ENCODE data around the gene ALDH1A3. TPM values are rescaled to one million over a fixed set of nuclear protein-coding genes. Genes with fewer than 3 reads are reported as not detected.

Gene ALDH1A3
- total RNA-seq, 1 experiment from 2014 or later, result 54.3 TPM

- DNase-seq (ENCODE audit: low spot score), result no peak
These were observed 19.4 kb upstream of the ALDH1A3 start for GRCh38 chr15:100859970-100860828.

DNA sequence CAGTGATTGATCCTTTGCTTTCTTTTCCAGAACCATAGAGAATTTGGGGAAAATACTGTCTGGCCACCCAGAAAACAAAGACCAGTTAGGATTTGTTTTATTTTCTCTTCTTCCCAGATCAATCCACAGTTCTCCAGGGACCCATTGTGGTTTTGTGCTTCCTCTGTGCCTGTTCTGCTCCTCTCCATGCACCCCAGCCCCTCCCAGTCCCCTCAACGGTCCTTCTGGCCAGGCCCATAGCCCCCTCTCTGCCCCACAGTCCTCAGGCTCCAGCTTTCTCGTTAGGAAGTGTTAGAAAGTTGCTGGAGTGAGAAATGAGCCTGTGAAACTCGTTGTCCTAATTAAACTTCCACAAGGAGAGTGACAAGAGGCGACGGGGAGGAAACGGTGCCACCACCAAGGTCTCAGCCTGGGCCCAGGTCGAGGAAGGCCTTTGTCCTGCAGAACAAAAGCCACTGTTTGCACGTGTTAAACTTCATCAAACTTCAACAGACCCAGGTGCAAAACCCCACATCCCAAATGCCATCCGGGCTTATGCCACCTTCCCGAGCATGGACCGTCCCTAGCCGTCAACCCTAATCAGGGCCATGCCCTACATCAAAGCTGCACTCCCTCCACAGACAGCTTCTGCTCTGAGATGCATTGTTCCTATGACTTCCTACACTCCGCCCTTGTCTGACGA, 18.7 kb upstream of the ALDH1A3 start:
- DNase-seq (ENCODE audit: low spot score), result no peak

- DNase-seq (ENCODE audit: low spot score), result no peak
These were observed 18.1 kb upstream of the ALDH1A3 start for GRCh38 chr15:100861511-100861991.

- DNase-seq (ENCODE audit: low spot score), result no peak
These were observed 17.5 kb upstream of the ALDH1A3 start for GRCh38 chr15:100862162-100862561.

DNA sequence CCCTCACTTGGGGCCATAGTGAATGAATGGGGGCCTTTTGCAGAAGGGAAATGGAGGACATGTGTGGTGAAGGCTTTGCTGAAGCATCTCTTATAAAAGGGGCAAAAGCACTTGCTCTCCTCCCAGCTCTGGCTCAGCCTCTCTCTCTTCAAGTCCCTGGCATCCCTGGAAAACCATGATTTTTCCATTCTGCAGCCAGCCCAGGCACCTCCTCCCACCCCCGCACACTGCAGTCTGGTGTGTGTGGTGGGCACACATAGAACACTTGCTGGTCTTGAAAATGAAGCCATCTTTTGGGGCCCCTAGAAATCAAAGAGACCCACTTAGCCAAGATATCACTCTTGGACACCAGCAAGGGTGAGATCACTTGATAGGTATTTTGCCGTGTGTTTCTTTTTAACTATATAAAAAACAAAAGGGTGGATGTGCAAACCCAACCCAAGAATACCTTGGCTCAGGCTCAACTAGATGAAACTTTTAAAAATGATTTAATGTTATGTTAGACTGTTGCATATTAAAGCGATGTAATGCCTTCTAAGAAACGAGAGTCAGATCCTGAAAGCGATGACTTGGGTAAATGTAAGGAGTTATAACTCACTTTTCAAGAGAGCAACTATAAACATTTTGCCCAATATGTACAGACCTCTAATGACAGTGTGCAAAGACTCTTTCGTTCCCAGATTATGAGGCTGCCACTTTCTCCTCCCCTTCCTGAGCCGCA, 16.4 kb upstream of the ALDH1A3 start:
- no peak for DNase-seq (ENCODE audit: low spot score)

GRCh38 chr15:100863796-100864267, 15.8 kb upstream of the ALDH1A3 start:
- DNase-seq (ENCODE audit: low spot score), result peak; percentile 95

GRCh38 chr15:100866386-100867330, 13.0 kb upstream of the ALDH1A3 start:
- DNase-seq (ENCODE audit: low spot score), result no peak

- no peak for DNase-seq (ENCODE audit: low spot score)
These were observed 12.2 kb upstream of the ALDH1A3 start for GRCh38 chr15:100867433-100867832.

DNA sequence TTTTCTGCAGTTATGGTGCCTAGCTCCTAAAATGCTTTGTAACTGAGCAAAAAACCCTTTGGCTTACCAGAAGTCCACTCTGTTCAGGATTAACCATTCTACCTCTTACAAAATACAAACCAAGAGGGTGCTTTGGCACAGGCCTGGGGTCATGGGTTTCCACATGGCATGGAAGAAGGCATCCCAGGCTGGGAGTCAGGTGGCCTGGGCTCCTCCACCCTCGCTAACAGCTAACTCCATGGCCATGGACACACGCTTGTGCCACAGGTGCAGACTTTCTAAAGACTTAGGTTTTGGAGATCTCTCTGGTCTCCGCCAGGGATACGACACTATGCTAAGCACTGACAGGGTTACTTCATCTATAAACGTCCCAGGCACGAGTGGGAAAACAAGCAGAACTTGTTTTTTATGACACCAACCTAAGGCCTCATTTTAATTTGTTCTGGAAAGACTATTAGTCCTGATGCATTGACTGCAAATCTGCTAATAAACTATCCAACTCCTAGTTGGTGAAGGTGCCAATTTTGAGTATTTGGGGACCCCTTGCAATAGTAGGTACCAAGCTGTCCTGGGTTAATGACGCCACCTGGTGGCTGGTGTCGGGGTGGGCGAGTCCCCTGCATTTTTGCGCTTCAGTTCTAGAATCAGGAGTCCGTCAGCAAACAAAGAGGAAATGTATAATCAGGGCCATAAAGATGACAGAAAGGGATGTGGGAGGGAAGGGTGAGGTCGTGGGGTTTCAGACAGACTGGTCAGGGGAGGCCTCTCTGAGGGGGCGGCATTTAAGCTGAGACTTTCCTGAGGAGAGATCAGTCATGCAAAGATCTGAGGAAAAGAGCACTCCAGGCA, 10.3 kb upstream of the ALDH1A3 start:
- no peak for DNase-seq (ENCODE audit: low spot score)

DNA sequence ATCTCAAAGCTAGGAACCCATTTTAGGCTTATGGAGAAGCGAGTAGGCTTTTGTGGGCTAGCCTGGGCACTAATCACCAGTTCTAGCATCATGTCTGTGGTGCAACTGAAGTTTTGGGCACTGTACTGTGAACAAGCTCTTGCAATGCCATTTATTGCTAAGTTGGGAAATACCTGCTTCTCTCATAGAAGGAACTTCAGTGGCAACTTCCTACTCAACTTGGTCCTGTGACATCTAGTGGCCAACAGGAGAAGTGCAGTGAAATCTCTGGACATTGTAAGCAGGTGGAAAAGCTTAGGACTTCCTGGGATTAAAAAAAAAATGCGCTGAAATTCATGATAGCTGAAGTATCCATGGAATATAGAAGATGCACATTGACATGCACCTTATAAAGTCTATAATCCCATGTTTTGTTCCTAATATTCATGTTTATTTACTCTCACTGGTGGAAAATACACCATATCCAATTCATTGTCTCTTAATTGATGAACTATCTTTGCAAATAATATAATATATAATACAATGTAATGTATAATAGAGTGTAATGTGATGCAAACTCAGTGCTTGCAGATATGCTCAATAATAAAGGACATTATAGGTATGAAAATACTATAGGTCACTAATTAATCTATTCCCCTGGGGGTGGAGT, 6.5 kb upstream of the ALDH1A3 start:
- peak; percentile 84 for DNase-seq (ENCODE audit: low spot score)

- DNase-seq (ENCODE audit: low spot score), result no peak
These were observed 4.1 kb upstream of the ALDH1A3 start for GRCh38 chr15:100875495-100875894.

- no peak for DNase-seq (ENCODE audit: low spot score)
These were observed 3.7 kb upstream of the ALDH1A3 start for GRCh38 chr15:100875976-100876375.

DNA sequence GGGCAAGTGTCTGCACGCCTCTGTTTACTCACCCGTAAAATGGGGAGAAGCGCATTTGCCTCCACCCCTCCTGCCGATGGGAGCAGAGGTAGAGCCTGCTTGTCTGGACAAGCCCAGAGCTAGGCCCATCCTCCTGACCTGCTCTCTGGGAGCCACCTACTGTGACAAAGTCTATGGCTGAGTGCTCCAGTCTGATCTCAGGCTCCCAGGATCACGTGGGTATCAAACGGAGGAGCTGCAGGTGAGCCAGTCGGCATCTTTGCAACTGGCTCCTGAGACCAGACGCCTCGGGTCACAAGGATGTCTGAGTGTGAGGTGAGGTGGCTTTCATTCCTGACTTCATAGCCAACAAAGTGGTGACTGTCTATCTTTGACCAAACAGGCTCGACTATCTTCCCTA, 2.1 kb upstream of the ALDH1A3 start:
- no peak for DNase-seq (ENCODE audit: low spot score)

DNA sequence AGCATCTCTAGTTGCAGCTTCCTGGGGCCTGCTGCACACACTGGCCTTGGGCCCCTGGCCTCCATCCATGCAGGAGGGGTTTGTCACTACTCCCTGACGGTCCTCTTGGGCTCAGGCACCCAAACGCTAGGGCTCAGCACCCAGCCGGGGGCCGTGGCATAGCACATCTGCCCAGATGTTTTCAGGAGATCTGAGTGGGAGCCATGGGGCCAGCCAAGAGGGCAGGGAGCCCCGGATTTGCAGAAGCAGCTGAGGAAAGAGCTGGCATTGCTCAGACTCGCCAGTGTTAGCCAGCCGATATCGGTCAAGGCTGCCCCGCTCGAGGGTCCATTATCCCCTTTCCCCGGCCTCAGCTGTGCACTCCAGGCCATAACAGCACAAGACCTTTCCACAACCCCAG, 1.5 kb upstream of the ALDH1A3 start:
- DNase-seq (ENCODE audit: low spot score), result no peak

DNA sequence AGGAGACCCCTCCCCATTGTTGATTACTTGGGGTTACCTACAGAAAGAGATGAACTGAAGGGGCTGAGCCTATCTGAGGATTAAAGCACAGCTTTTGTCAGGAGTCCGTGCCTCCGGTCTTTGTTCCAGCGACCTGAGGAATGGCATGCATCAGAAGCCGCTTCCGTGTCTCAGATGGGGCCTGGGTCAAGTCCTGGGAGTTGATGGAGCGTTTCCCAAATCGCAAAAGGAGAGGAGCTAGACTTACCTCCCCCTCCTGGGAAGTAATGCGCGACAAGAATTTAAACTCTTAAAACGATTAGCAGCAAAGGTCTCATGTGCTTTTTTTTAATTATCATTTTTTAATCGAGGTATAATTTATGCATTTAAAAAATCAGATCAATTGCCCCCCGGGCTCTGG, 983 bp upstream of the ALDH1A3 start:
- DNase-seq (ENCODE audit: low spot score), result no peak

GRCh38 chr15:100879061-100879463, 569 bp upstream of the ALDH1A3 start:
- DNase-seq (ENCODE audit: low spot score), result no peak

- DNase-seq (ENCODE audit: low spot score), result no peak
These were observed 687 bp downstream of the ALDH1A3 start for GRCh38 chr15:100880139-100880896.

DNA sequence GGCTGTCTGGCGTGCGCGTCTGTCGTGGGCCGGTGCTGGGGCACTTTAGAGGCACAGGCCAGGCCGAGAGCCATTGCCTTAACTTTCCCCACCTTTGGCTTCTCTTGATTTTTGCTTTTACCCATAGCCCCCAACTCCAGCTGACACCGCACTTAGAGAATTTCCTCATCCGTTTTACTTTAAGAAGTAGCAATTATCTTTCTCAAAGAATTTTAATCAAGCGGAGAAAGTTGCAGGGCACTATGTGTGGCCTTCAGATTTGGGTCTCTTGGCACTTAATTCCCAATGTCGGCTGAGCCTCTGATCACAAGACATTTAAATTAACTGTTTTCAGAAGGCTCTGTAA, 1.2 kb downstream of the ALDH1A3 start:
- no peak for DNase-seq (ENCODE audit: low spot score)
